B cell (primary cell): ENCODE measurements around the gene MYG1. TPM values are rescaled to one million over a fixed set of nuclear protein-coding genes. Genes with fewer than 3 reads are reported as not detected.
"Not testable (repeated sequence)": the region's sequence is repeated elsewhere in the genome, so short reads cannot be mapped to it uniquely, and the experiment has no call there.

ENCODE experiments used
- ATAC-seq: fragments of 200-7000 bp; cut with Tn5 transposase; one replicate; pipeline ENCODE4 v1.10.0; 2021; ENCODE audit warnings: low read depth, mild to moderate bottlenecking, moderate number of reproducible peaks, moderate library complexity
- CTCF ChIA-PET: fragments of 350-600 bp; sonication (Branson Sonifier 250); formaldehyde crosslinking; loops from one replicate; lab custom pipeline; 2021; ENCODE audit warnings: antibody characterized with exemption, inconsistent platforms; lab: Charles Lee
- POLR2A ChIA-PET: fragments of 350-600 bp; sonication (Branson Sonifier 250); formaldehyde crosslinking; loops from one replicate; lab custom pipeline; 2021; ENCODE audit warnings: antibody characterized with exemption; lab: Charles Lee
- DNase-seq: peaks from one replicate; pipeline ENCODE4 v3.0.0; 2013
- H2AFZ ChIP-seq: 2 replicates; pipeline ENCODE4 v1.6.1; 2012; ENCODE audit warnings: mild to moderate bottlenecking, low read depth, low read length; ENCODE audit not compliant: insufficient read depth, poor library complexity, severe bottlenecking
- H3K27ac ChIP-seq, 2 donors: 1 replicate in 1 of 2; 2 replicates in 1 of 2; pipeline ENCODE4 v1.5.1; 2012 to 2013; ENCODE audit warnings: low read length in 2 of 2, mild to moderate bottlenecking in 2 of 2, moderate library complexity in 1 of 2
- H3K27me3 ChIP-seq, 4 experiments: fragments of 200-600 bp in 1 of 4; sonication (generic) in 1 of 4; replicated peaks in 1 of 4; 1 replicate in 2 of 4; 2 replicates in 2 of 4; pipeline versions ENCODE4 v1.6.1 to v1.7.0; 2013 to 2016; ENCODE audit warnings: low read length in 3 of 4, mild to moderate bottlenecking in 2 of 4, mixed read lengths in 1 of 4, moderate library complexity in 1 of 4; ENCODE audit not compliant: insufficient read depth in 4 of 4, control insufficient read depth in 3 of 4; ENCODE audit errors: control extremely low read depth in 1 of 4
- H3K36me3 ChIP-seq, 2 experiments: replicated peaks in 1 of 2; 1 replicate in 1 of 2; 2 replicates in 1 of 2; pipeline versions ENCODE4 v1.6.1 to v1.7.1; 2013; ENCODE audit warnings: low read length in 1 of 2; ENCODE audit not compliant: insufficient read depth in 2 of 2, control insufficient read depth in 1 of 2; ENCODE audit errors: control extremely low read depth in 1 of 2, extremely low read depth in 1 of 2
- H3K4me1 ChIP-seq, 2 donors: fragments of 200-600 bp in 1 of 2; sonication (generic) in 1 of 2; 1 replicate in 1 of 2; 2 replicates in 1 of 2; pipeline versions ENCODE4 v1.5.1 to v1.6.1; 2013 to 2017; ENCODE audit warnings: low read length in 2 of 2; ENCODE audit not compliant: control insufficient read depth in 2 of 2, insufficient read depth in 2 of 2
- H3K4me2 ChIP-seq: replicated peaks from 2 replicates; pipeline ENCODE3; 2012; ENCODE audit warnings: mild to moderate bottlenecking, low read depth, low read length; ENCODE audit not compliant: poor library complexity, severe bottlenecking
- H3K4me3 ChIP-seq, 5 experiments: fragments of 200-600 bp in 1 of 5; sonication (generic) in 1 of 5; 1 replicate in 3 of 5; 2 replicates in 2 of 5; pipeline versions ENCODE4 v1.5.1 to v1.7.0; 2011 to 2016; ENCODE audit warnings: low read length in 4 of 5, mild to moderate bottlenecking in 4 of 5, low read depth in 2 of 5, control low read depth in 1 of 5, moderate library complexity in 1 of 5; ENCODE audit not compliant: insufficient read depth in 1 of 5; ENCODE audit errors: control extremely low read depth in 1 of 5, extremely low read depth in 1 of 5
- H3K79me2 ChIP-seq: fragments of 200-600 bp; sonication (generic); one replicate; pipeline ENCODE4 v1.6.0; 2016; ENCODE audit warnings: low read length; ENCODE audit not compliant: control insufficient read depth, insufficient read depth
- H3K9ac ChIP-seq: fragments of 200-600 bp; sonication (generic); 2 replicates; pipeline ENCODE4 v1.6.1; 2017; ENCODE audit warnings: mild to moderate bottlenecking, low read length, moderate library complexity
- H3K9me3 ChIP-seq, 3 donors: one replicate each; pipeline versions ENCODE4 v1.6.1 to v1.7.1; 2013; ENCODE audit warnings: low read length in 2 of 3; ENCODE audit not compliant: control insufficient read depth in 2 of 3, insufficient read depth in 1 of 3; ENCODE audit errors: control extremely low read depth in 1 of 3
- H4K20me1 ChIP-seq: 2 replicates; pipeline ENCODE4 v1.6.0; 2012; ENCODE audit warnings: mild to moderate bottlenecking, low read length; ENCODE audit not compliant: insufficient read depth, control insufficient read depth, poor library complexity, severe bottlenecking
- H3K27ac Mint-ChIP-seq: one replicate; pipeline ENCODE4 v1.8.0; 2021; ENCODE audit warnings: mixed read lengths
- H3K27me3 Mint-ChIP-seq: one replicate; pipeline ENCODE4 v1.8.0; 2021; ENCODE audit warnings: mixed read lengths
- H3K4me1 Mint-ChIP-seq: one replicate; pipeline ENCODE4 v1.8.0; 2021; ENCODE audit warnings: mixed read lengths
- H3K4me3 Mint-ChIP-seq: one replicate; pipeline ENCODE4 v1.8.0; 2021; ENCODE audit warnings: mixed read lengths
- H3K9me3 Mint-ChIP-seq: one replicate; pipeline ENCODE4 v1.8.0; 2022; ENCODE audit warnings: mixed read lengths; ENCODE audit not compliant: insufficient read depth
- EZH2 ChIP-seq: IDR thresholded peaks from 2 replicates; pipeline ENCODE4 v1.6.1; 2012; ENCODE audit warnings: borderline replicate concordance, low read depth, mild to moderate bottlenecking, moderate library complexity, low read length; ENCODE audit not compliant: insufficient read depth, poor library complexity, severe bottlenecking
- WGBS: methylation state at CpG from one replicate; pipeline ENCODE4 v1.1.5; 2013; ENCODE audit warnings: missing lambda C conversion rate; ENCODE audit not compliant: insufficient coverage; 5-methylcytosine and 5-hydroxymethylcytosine counted together
- intact Hi-C: fragments of 100-400 bp; cut with micrococcal nuclease; formaldehyde crosslinking; loops from one replicate; pipeline ENCODE4 v1.10.0; 2022
- polyA plus RNA-seq: library from polyadenylated mRNA; depleted of rRNA; stranded (reverse); fragments of >200 nt; gene quantifications from 2 replicates; pipeline ENCODE4 v1.2.3, GENCODE V29; 2012
- total RNA-seq, 2 donors: library from RNA; stranded (reverse); fragments of 120-200 nt in 1 of 2; gene quantifications; 1 replicate in 1 of 2; 2 replicates in 1 of 2; pipeline versions ENCODE4 v1.2.3 to v1.2.4, GENCODE V29; 2013 to 2022
- TF ChIP-seq, protein P1 (sequence below): fragments of 200-600 bp; IDR thresholded peaks from one replicate; pipeline ENCODE4 v1.8.0; 2022; ENCODE audit warnings: antibody characterized with exemption, mild to moderate bottlenecking

Gene MYG1
- total and polyA plus RNA-seq, 2 donors (not counting 1 experiment from before 2014, with no cell fraction given) = 46.4 to 48.4 TPM

DNA sequence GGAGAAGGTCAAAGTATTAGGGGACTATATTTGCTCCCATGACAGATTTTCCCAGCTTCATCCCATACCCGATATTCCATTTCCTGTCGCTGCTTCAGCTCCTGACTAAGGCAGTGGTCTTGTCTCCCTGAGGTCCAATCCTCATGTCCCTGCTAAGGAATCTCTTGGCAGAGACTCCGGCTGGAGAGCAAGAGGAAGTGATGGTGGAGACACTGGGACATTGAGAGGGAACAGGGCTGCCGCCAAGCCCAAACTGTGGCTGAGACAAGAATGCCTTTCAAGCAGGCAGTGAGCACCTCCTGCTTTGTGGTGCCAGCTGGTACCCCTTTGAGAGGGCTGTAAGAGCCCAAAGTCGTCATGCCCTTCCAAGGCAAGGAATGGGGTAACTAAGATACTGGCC, 31.2 kb downstream of the MYG1 start:
- H3K79me2 ChIP-seq = no peaks in the 10 kb centered on the region
- WGBS = 100% methylated on average over 3 of the region's 5 CpGs

DNA sequence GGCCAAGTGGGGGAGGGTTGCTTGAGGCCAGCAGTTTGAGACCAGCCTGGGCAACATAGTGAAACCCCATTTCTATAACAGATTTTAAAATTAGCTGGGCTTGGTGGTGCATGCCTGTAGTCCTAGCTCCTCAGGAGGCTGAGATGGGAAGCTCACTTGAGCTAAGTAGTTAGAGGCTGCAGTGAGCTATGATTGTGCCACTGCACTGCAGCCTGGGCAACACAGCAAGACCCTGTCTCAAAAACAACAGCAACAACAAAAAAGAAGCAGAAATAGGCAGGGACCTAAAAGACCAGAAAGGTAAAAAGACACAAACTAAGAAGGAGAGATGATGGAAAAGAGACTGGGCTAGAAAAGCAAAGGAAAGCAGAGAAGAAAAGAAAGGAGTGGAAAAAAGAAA, 32.8 kb downstream of the MYG1 start:
- H3K4me3 ChIP-seq, H3K9me3 Mint-ChIP-seq, H4K20me1 ChIP-seq, H3K9ac ChIP-seq, H2AFZ ChIP-seq, DNase-seq, H3K9me3 ChIP-seq, ATAC-seq, H3K79me2 ChIP-seq, intact Hi-C loops, H3K4me3 Mint-ChIP-seq, H3K4me2 ChIP-seq, POLR2A ChIA-PET, H3K27ac ChIP-seq, H3K36me3 ChIP-seq, H3K4me1 Mint-ChIP-seq, H3K27ac Mint-ChIP-seq: not testable (repeated sequence)
- CTCF ChIA-PET = interaction anchor here (0.9 to 15.1 kb wide), 3 partner anchors 11 to 120 kb away, joined by 3 to 353 read pairs (median 12); partner anchors contain the start of gene AAAS
- H3K4me1 ChIP-seq = peaks cover 10 to 13% of the 10 kb centered on the region in 2 donors
- H3K27me3 Mint-ChIP-seq = peaks cover 64% of the 10 kb centered on the region
- peaks cover 0 to 50% (median 21%) of the 10 kb centered on the region in 4 experiments for H3K27me3 ChIP-seq

More for the DNA sequence above, 31.2 kb downstream of the MYG1 start:
- peaks cover 0 to 39% (median 14%) of the 10 kb centered on the region in 4 experiments for H3K27me3 ChIP-seq
- H2AFZ ChIP-seq = no peak overlapping the region
- H3K4me2 ChIP-seq = no peak overlapping the region
- H3K27me3 Mint-ChIP-seq = peaks cover 54% of the 10 kb centered on the region
- no peak overlapping the region for H3K9ac ChIP-seq
- H3K27ac Mint-ChIP-seq = no peak overlapping the region
- DNase-seq (no peak), ATAC-seq (no peak)
- no peaks in the 10 kb centered on the region for H3K36me3 ChIP-seq
- intact Hi-C loops = no loop called here
- POLR2A ChIA-PET = no interaction called here
- CTCF ChIA-PET = interaction anchor here (1.5 to 15.1 kb wide), 4 partner anchors 9 to 91 kb away, joined by 5 to 353 read pairs (median 9); partner anchors contain the start of gene AAAS
- H3K4me1 Mint-ChIP-seq = peaks cover 6% of the 10 kb centered on the region
- H4K20me1 ChIP-seq = no peaks in the 10 kb centered on the region
- H3K27ac ChIP-seq = no peak overlapping the region
- H3K9me3 ChIP-seq = no peaks in the 10 kb centered on the region
- peaks cover 7 to 8% of the 10 kb centered on the region in 2 donors for H3K4me1 ChIP-seq
- no peaks in the 10 kb centered on the region for H3K9me3 Mint-ChIP-seq
- no peak overlapping the region for H3K4me3 Mint-ChIP-seq
- H3K4me3 ChIP-seq = no peak overlapping the region
- TF ChIP-seq, protein P1, sequence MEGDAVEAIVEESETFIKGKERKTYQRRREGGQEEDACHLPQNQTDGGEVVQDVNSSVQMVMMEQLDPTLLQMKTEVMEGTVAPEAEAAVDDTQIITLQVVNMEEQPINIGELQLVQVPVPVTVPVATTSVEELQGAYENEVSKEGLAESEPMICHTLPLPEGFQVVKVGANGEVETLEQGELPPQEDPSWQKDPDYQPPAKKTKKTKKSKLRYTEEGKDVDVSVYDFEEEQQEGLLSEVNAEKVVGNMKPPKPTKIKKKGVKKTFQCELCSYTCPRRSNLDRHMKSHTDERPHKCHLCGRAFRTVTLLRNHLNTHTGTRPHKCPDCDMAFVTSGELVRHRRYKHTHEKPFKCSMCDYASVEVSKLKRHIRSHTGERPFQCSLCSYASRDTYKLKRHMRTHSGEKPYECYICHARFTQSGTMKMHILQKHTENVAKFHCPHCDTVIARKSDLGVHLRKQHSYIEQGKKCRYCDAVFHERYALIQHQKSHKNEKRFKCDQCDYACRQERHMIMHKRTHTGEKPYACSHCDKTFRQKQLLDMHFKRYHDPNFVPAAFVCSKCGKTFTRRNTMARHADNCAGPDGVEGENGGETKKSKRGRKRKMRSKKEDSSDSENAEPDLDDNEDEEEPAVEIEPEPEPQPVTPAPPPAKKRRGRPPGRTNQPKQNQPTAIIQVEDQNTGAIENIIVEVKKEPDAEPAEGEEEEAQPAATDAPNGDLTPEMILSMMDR = no peak
- TF ChIP-seq EZH2 = no peak
